Neural cell (in vitro differentiated cells): ENCODE results near the gene FOXN1. TPM values are rescaled to one million over a fixed set of nuclear protein-coding genes. Genes with fewer than 3 reads are reported as not detected.

Experiments
- H2AFZ ChIP-seq: fragments of 200-600, 300-800 bp; sonication (generic), shearing (Covaris generic); 2 replicates; pipeline ENCODE4 v1.6.0; 2014; ENCODE audit warnings: low read depth, mild to moderate bottlenecking, antibody characterized with exemption, low read length, moderate library complexity
- H3F3A ChIP-seq: fragments of 200-600 bp; shearing (Covaris generic); 2 replicates; pipeline ENCODE4 v1.6.1; 2016; ENCODE audit warnings: mild to moderate bottlenecking, moderate library complexity, mixed read lengths, antibody characterized with exemption, low read length; ENCODE audit not compliant: insufficient read depth, poor library complexity, severe bottlenecking
- H3K27ac ChIP-seq: fragments of 200-600, 300-800 bp; sonication (generic), shearing (Covaris generic); 2 replicates; pipeline ENCODE4 v1.5.1; 2014; ENCODE audit warnings: mild to moderate bottlenecking, low read length, moderate library complexity
- H3K27me3 ChIP-seq: fragments of 300-800, 200-600 bp; sonication (generic), shearing (Covaris generic); 2 replicates; pipeline ENCODE4 v1.6.0; 2014; ENCODE audit warnings: mild to moderate bottlenecking, low read depth, low read length, moderate library complexity; ENCODE audit not compliant: insufficient read depth
- H3K36me3 ChIP-seq: fragments of 300-800, 200-600 bp; sonication (generic), shearing (Covaris generic); 2 replicates; pipeline ENCODE4 v1.5.1; 2014; ENCODE audit warnings: mild to moderate bottlenecking, antibody characterized with exemption, low read length, moderate library complexity; ENCODE audit not compliant: insufficient read depth
- H3K4me2 ChIP-seq: fragments of 300-800, 200-600 bp; sonication (generic), shearing (Covaris generic); 2 replicates; pipeline ENCODE4 v1.6.0; 2014; ENCODE audit warnings: mild to moderate bottlenecking, low read length
- H3K4me3 ChIP-seq: fragments of 300-800, 200-600 bp; sonication (generic), shearing (Covaris generic); 2 replicates; pipeline ENCODE4 v1.5.1; 2014; ENCODE audit warnings: mild to moderate bottlenecking, low read length, moderate library complexity
- H3K79me2 ChIP-seq: fragments of 200-600 bp; shearing (Covaris generic); replicated peaks from 2 replicates; pipeline ENCODE4 v1.6.0; 2014; ENCODE audit warnings: mild to moderate bottlenecking, low read length, moderate library complexity; ENCODE audit not compliant: insufficient read depth
- H3K9ac ChIP-seq: fragments of 300-800, 200-600 bp; sonication (generic), shearing (Covaris generic); 2 replicates; pipeline ENCODE4 v1.6.1; 2016; ENCODE audit warnings: mild to moderate bottlenecking, low read length, mixed read lengths
- H3K9me2 ChIP-seq: fragments of 200-600 bp; shearing (Covaris generic); 2 replicates; pipeline ENCODE4 v1.6.1; 2016; ENCODE audit warnings: mild to moderate bottlenecking, low read length, mixed read lengths; ENCODE audit not compliant: insufficient read depth
- H3K9me3 ChIP-seq: fragments of 200-600, 300-800 bp; sonication (generic), shearing (Covaris generic); 2 replicates; pipeline ENCODE4 v1.6.1; 2016; ENCODE audit warnings: mild to moderate bottlenecking, mixed run types, low read length, moderate library complexity, mixed read lengths
- H4K20me1 ChIP-seq: fragments of 200-600 bp; shearing (Covaris generic); 2 replicates; pipeline ENCODE4 v1.6.1; 2016; ENCODE audit warnings: mild to moderate bottlenecking, mixed run types; ENCODE audit not compliant: insufficient read depth
- CTCF ChIP-seq: fragments of 450-650 bp; IDR thresholded peaks from 2 replicates; pipeline ENCODE4 v1.5.1; 2014; ENCODE audit warnings: antibody characterized with exemption, mild to moderate bottlenecking, moderate library complexity; ENCODE audit not compliant: poor library complexity, severe bottlenecking
- EP300 ChIP-seq: fragments of 450-650 bp; conservative IDR thresholded peaks from 2 replicates; pipeline ENCODE4 v1.6.1; 2014; ENCODE audit warnings: antibody characterized with exemption, mild to moderate bottlenecking, moderate library complexity; ENCODE audit not compliant: poor library complexity, severe bottlenecking
- EZH2 ChIP-seq: fragments of 200-600, 300-800 bp; shearing (Covaris generic), sonication (generic); IDR thresholded peaks from 2 replicates; pipeline ENCODE4 v1.6.1; 2014; ENCODE audit warnings: antibody characterized with exemption, low read length, borderline replicate concordance, mild to moderate bottlenecking; ENCODE audit not compliant: insufficient read depth, poor library complexity, severe bottlenecking
- MXI1 ChIP-seq: fragments of 450-650 bp; conservative IDR thresholded peaks from 2 replicates; pipeline ENCODE4 v1.6.1; 2014; ENCODE audit warnings: antibody characterized with exemption, mild to moderate bottlenecking; ENCODE audit not compliant: poor library complexity, severe bottlenecking
- POLR2AphosphoS5 ChIP-seq: IDR thresholded peaks from 2 replicates; pipeline ENCODE4 v1.6.1; 2012
- RAD21 ChIP-seq: fragments of 450-650 bp; conservative IDR thresholded peaks from 2 replicates; pipeline ENCODE4 v1.6.1; 2014; ENCODE audit warnings: antibody characterized with exemption, mild to moderate bottlenecking, moderate library complexity
- REST ChIP-seq: IDR thresholded peaks from 2 replicates; pipeline ENCODE4 v1.6.1; 2012; ENCODE audit warnings: borderline replicate concordance
- SMC3 ChIP-seq: fragments of 450-650 bp; conservative IDR thresholded peaks from 2 replicates; pipeline ENCODE4 v1.6.1; 2014; ENCODE audit warnings: antibody characterized with exemption, mild to moderate bottlenecking, moderate library complexity; ENCODE audit not compliant: poor library complexity
- TAF1 ChIP-seq: IDR thresholded peaks from 2 replicates; pipeline ENCODE4 v1.6.1; 2012; ENCODE audit warnings: low read depth
- polyA plus RNA-seq: library from polyadenylated mRNA; depleted of rRNA; stranded (reverse); fragments of >200 nt; gene quantifications from 2 replicates; pipeline ENCODE4 v1.2.3, GENCODE V29; 2014

The FOXN1 gene
- polyA plus RNA-seq, 1 donor from 2014 or later, result not detected

GRCh38 chr17:28487881-28488532 is 18.1 kb upstream of the FOXN1 start:
- Histone ChIP-seq H3K9me3 (no peaks in the 10 kb centered on the region), H3K27ac (no peak overlapping the region), H3K9me2 (no peaks in the 10 kb centered on the region), H3F3A (no peaks in the 10 kb centered on the region), H2AFZ (no peak overlapping the region), H4K20me1 (no peaks in the 10 kb centered on the region), H3K36me3 (no peaks in the 10 kb centered on the region), H3K79me2 (no peaks in the 10 kb centered on the region), H3K27me3 (no peaks in the 10 kb centered on the region), H3K4me3 (no peak overlapping the region), H3K4me2 (no peak overlapping the region), H3K9ac (no peak overlapping the region)
- TF ChIP-seq EP300 (no peak), CTCF (no peak), RAD21 (no peak), POLR2AphosphoS5 (no peak), EZH2 (no peak), REST (no peak), SMC3 (no peak), TAF1 (no peak), MXI1 (no peak)

- Histone ChIP-seq H3K27ac (no peak overlapping the region), H3K4me2 (no peak overlapping the region), H3K4me3 (no peak overlapping the region), H3F3A (no peaks in the 10 kb centered on the region), H4K20me1 (no peaks in the 10 kb centered on the region), H3K9me2 (no peaks in the 10 kb centered on the region), H3K9ac (no peak overlapping the region), H3K36me3 (no peaks in the 10 kb centered on the region), H2AFZ (no peak overlapping the region), H3K27me3 (no peaks in the 10 kb centered on the region), H3K9me3 (no peaks in the 10 kb centered on the region), H3K79me2 (no peaks in the 10 kb centered on the region)
- TF ChIP-seq CTCF (no peak), RAD21 (no peak), SMC3 (no peak), EZH2 (no peak)
Measured at GRCh38 chr17:28488533-28489276, 17.4 kb upstream of the FOXN1 start.
